ENCODE measurements around the gene CELA3B.

Gene CELA3B

DNA sequence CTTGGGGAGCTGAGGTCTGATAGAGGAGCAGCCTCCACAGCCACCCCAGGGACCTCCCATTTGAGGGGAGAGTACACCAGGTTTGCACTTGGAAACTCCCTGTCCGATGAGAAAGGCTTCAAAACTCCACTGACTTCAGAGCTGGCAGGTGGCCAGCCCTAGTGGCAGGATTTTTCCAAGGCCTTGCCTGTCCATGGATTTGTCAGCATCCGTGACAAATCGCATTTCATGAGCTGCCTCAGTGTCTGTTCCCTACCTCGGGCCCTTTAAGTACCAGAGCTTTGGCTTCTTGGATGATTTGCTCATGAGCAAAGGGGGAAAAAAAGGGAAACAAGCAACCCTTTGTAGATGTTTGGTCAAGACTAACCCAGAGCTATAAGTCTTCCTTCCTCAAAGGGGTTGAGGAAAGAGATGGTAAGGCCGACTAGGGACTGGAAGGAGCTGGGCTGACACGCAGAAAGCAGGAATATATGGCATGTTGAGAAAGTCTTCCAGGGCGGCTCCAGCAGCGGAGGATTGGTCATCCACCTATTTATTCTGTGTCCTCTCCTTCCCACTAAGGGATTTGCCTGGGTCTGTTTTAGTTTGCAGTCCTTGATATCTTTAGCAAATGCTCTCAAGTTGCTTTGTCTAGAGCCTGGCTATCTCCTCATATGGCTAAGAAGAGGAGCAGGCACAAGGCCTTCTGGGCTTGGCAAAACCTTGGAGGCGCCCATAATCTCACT lies 37.0 kb upstream of the CELA3B start:
- Histone ChIP-seq H3K4me2 (ENCODE audit: low read depth, low read length) (no peak overlapping the region), H3K9ac (ENCODE audit: low read length) (no peak overlapping the region), H3K4me3 (ENCODE audit: low read length) (no peak overlapping the region), H3K79me2 (ENCODE audit: low read length) (no peaks in the 10 kb centered on the region), H3K9me2 (replicated peaks; ENCODE audit: insufficient read depth, low read length) (no peaks in the 10 kb centered on the region), H3F3A (ENCODE audit: insufficient read depth, low read length) (no peaks in the 10 kb centered on the region), H3K4me1 (ENCODE audit: low read length) (no peaks in the 10 kb centered on the region), H2AFZ (ENCODE audit: low read length) (no peak overlapping the region), H3K36me3 (replicated peaks; ENCODE audit: insufficient read depth, low read length) (no peaks in the 10 kb centered on the region), H3K27ac (ENCODE audit: low read length) (no peak overlapping the region), H3K27me3 (replicated peaks; ENCODE audit: insufficient read depth, low read length) (peaks cover 9% of the 10 kb centered on the region), H3K9me3 (replicated peaks; ENCODE audit: insufficient read depth, low read length) (no peaks in the 10 kb centered on the region), H4K20me1 (ENCODE audit: insufficient read depth, low read length) (no peaks in the 10 kb centered on the region)
- no peak for DNase-seq
- TF ChIP-seq EZH2 (optimal IDR thresholded peaks at IDR 0.05; ENCODE audit: low read depth, low read length): no peak
- no peak for TF ChIP-seq CTCF (IDR thresholded peaks at IDR 0.05; ENCODE audit: low read length)
- no peak for TF ChIP-seq EZH2phosphoT487 (IDR thresholded peaks at IDR 0.05; ENCODE audit: low read length)

- Histone ChIP-seq H3K4me3 (ENCODE audit: low read length) (no peak overlapping the region), H3K4me2 (ENCODE audit: low read depth, low read length) (no peak overlapping the region), H4K20me1 (ENCODE audit: insufficient read depth, low read length) (no peaks in the 10 kb centered on the region), H3K27ac (ENCODE audit: low read length) (no peak overlapping the region), H3K9ac (ENCODE audit: low read length) (no peak overlapping the region), H3K27me3 (replicated peaks; ENCODE audit: insufficient read depth, low read length) (peaks cover 9% of the 10 kb centered on the region), H3K9me3 (replicated peaks; ENCODE audit: insufficient read depth, low read length) (no peaks in the 10 kb centered on the region), H3K36me3 (replicated peaks; ENCODE audit: insufficient read depth, low read length) (no peaks in the 10 kb centered on the region), H3K9me2 (replicated peaks; ENCODE audit: insufficient read depth, low read length) (no peaks in the 10 kb centered on the region), H3F3A (ENCODE audit: insufficient read depth, low read length) (no peaks in the 10 kb centered on the region), H2AFZ (ENCODE audit: low read length) (no peak overlapping the region), H3K4me1 (ENCODE audit: low read length) (no peaks in the 10 kb centered on the region), H3K79me2 (ENCODE audit: low read length) (no peaks in the 10 kb centered on the region)
- TF ChIP-seq EZH2phosphoT487 (IDR thresholded peaks at IDR 0.05; ENCODE audit: low read length): no peak
- no peak for TF ChIP-seq EZH2 (optimal IDR thresholded peaks at IDR 0.05; ENCODE audit: low read depth, low read length)
- TF ChIP-seq CTCF (IDR thresholded peaks at IDR 0.05; ENCODE audit: low read length): no peak
- DNase-seq: no peak
Measured at GRCh38 chr1:21940492-21940891, 36.3 kb upstream of the CELA3B start.

GRCh38 chr1:21941370-21941769 lies 35.5 kb upstream of the CELA3B start:
- DNase-seq: no peak
- TF ChIP-seq EZH2 (optimal IDR thresholded peaks at IDR 0.05; ENCODE audit: low read depth, low read length) (no peak), EZH2phosphoT487 (IDR thresholded peaks at IDR 0.05; ENCODE audit: low read length) (no peak), CTCF (IDR thresholded peaks at IDR 0.05; ENCODE audit: low read length) (no peak)
- Histone ChIP-seq H3K4me3 (ENCODE audit: low read length) (no peak overlapping the region), H3K9me3 (replicated peaks; ENCODE audit: insufficient read depth, low read length) (no peaks in the 10 kb centered on the region), H3K9ac (ENCODE audit: low read length) (no peak overlapping the region), H3K27me3 (replicated peaks; ENCODE audit: insufficient read depth, low read length) (peaks cover 4% of the 10 kb centered on the region), H2AFZ (ENCODE audit: low read length) (no peak overlapping the region), H3K27ac (ENCODE audit: low read length) (no peak overlapping the region), H3K4me2 (ENCODE audit: low read depth, low read length) (no peak overlapping the region), H3F3A (ENCODE audit: insufficient read depth, low read length) (no peaks in the 10 kb centered on the region), H3K9me2 (replicated peaks; ENCODE audit: insufficient read depth, low read length) (no peaks in the 10 kb centered on the region), H3K79me2 (ENCODE audit: low read length) (no peaks in the 10 kb centered on the region), H4K20me1 (ENCODE audit: insufficient read depth, low read length) (no peaks in the 10 kb centered on the region), H3K36me3 (replicated peaks; ENCODE audit: insufficient read depth, low read length) (no peaks in the 10 kb centered on the region), H3K4me1 (ENCODE audit: low read length) (no peaks in the 10 kb centered on the region)
